OCI-LY3 (cell line): Measurements from ENCODE around the gene S1PR1.

Experiments used
- H2AFZ ChIP-seq: fragments of 200-600, 300-600 bp; shearing (Covaris generic); 2 replicates; pipeline ENCODE4 v1.6.0; 2014; ENCODE audit warnings: antibody characterized with exemption, low read depth, low read length
- H3K27ac ChIP-seq: fragments of 200-600, 300-600 bp; sonication (generic); 2 replicates; pipeline ENCODE4 v1.5.1; 2014; ENCODE audit warnings: mild to moderate bottlenecking, low read length, moderate library complexity, mixed read lengths
- H3K27me3 ChIP-seq: fragments of 200-600, 300-600 bp; sonication (generic); 2 replicates; pipeline ENCODE4 v1.6.1; 2014; ENCODE audit warnings: low read depth, low read length, mixed read lengths
- H3K36me3 ChIP-seq: fragments of 200-600, 300-600 bp; sonication (generic); replicated peaks from 2 replicates; pipeline ENCODE3; 2014; ENCODE audit warnings: low read depth, low read length, mixed read lengths
- H3K4me1 ChIP-seq: fragments of 300-600, 200-600 bp; sonication (generic); 2 replicates; pipeline ENCODE4 v1.6.1; 2014; ENCODE audit warnings: low read length, mixed read lengths
- H3K4me2 ChIP-seq: fragments of 200-600, 300-600 bp; sonication (generic); 2 replicates; pipeline ENCODE4 v1.6.1; 2014; ENCODE audit warnings: low read length, mixed read lengths
- H3K4me3 ChIP-seq: fragments of 300-600, 200-600 bp; sonication (generic); 2 replicates; pipeline ENCODE4 v1.5.1; 2014; ENCODE audit warnings: antibody characterized with exemption, mild to moderate bottlenecking, low read length, moderate library complexity
- H3K79me2 ChIP-seq: fragments of 300-600, 200-600 bp; shearing (Covaris generic); 2 replicates; pipeline ENCODE4 v1.6.1; 2014; ENCODE audit warnings: mild to moderate bottlenecking, low read length, mixed read lengths
- H3K9ac ChIP-seq: fragments of 300-600, 200-600 bp; shearing (Covaris generic); 2 replicates; pipeline ENCODE4 v1.6.0; 2014; ENCODE audit warnings: mild to moderate bottlenecking, low read length, moderate library complexity
- H3K9me3 ChIP-seq: fragments of 200-600, 300-600 bp; shearing (Covaris generic); 2 replicates; pipeline ENCODE4 v1.6.1; 2014; ENCODE audit warnings: low read length, mixed read lengths; ENCODE audit not compliant: insufficient read depth
- H4K20me1 ChIP-seq: fragments of 200-600, 300-600 bp; sonication (generic); 2 replicates; pipeline ENCODE4 v1.6.1; 2016; ENCODE audit warnings: low read length, mixed read lengths; ENCODE audit not compliant: insufficient read depth
- EZH2phosphoT487 ChIP-seq: fragments of 200-600 bp; shearing (Covaris generic); IDR thresholded peaks from 2 replicates; pipeline ENCODE4 v1.6.1; 2018; ENCODE audit warnings: antibody characterized with exemption, mixed run types, low read depth
- TF ChIP-seq, protein P1 (sequence below): fragments of 200-600, 300-600 bp; sonication (generic); IDR thresholded peaks from 2 replicates; pipeline ENCODE4 v1.5.1; 2014; ENCODE audit warnings: antibody characterized with exemption, low read length, low read depth

S1PR1 gene

DNA sequence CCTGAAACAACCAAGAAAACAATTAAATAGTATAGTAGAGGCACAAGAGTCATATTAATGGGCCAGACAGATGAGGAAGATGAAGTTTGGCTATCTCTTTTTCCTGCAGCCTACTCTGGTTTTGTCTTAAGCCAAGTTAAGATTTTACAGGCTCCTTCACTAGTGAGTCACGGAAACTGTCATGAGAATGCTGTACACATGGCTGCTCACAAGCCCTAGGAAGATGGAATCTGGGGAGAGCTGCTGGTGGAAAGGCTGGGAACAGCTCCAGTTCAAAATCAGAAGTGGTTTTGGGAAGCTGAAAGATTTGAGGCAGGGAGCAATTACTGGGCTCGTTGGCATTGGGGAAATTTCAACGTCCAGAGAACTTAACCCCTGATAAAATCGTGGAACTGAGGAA lies 46.4 kb upstream of the S1PR1 start:
- Histone ChIP-seq H3K9ac (no peak overlapping the region), H3K79me2 (no peaks in the 10 kb centered on the region), H3K36me3 (no peaks in the 10 kb centered on the region), H3K27ac (no peak overlapping the region), H3K4me3 (no peak overlapping the region), H3K4me1 (peaks cover 16% of the 10 kb centered on the region), H3K9me3 (no peaks in the 10 kb centered on the region), H4K20me1 (no peaks in the 10 kb centered on the region), H3K4me2 (peak overlapping the region; percentile 20; the same call in 1 of the 2 replicates), H3K27me3 (0 out of 2 replicates have a peak, but pooled peaks cover 4% of the 10 kb centered on the region), H2AFZ (no peak overlapping the region)
- TF ChIP-seq, protein P1, sequence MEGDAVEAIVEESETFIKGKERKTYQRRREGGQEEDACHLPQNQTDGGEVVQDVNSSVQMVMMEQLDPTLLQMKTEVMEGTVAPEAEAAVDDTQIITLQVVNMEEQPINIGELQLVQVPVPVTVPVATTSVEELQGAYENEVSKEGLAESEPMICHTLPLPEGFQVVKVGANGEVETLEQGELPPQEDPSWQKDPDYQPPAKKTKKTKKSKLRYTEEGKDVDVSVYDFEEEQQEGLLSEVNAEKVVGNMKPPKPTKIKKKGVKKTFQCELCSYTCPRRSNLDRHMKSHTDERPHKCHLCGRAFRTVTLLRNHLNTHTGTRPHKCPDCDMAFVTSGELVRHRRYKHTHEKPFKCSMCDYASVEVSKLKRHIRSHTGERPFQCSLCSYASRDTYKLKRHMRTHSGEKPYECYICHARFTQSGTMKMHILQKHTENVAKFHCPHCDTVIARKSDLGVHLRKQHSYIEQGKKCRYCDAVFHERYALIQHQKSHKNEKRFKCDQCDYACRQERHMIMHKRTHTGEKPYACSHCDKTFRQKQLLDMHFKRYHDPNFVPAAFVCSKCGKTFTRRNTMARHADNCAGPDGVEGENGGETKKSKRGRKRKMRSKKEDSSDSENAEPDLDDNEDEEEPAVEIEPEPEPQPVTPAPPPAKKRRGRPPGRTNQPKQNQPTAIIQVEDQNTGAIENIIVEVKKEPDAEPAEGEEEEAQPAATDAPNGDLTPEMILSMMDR = no peak
- no peak for TF ChIP-seq EZH2phosphoT487

DNA sequence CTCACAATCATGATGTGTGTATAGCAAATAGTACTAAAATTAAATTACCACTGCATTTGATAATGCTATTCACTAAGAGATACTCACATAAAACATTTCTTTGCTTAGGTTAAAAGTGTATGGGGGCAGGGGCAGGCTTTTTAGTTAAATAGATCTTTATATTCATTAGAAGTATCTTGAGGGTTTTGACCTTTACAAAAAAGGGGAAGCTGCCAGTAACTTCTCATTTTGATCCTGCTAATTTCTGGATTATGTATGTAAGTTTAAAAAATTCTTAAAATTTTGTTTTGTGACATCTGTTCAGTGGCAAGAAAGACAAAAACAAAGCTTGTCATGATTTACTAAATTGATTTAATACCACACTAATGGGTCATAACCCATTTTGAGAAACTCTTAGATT lies 45.8 kb upstream of the S1PR1 start:
- no peaks in the 10 kb centered on the region for H3K36me3 ChIP-seq
- peaks cover 7% of the 10 kb centered on the region; the same call in 1 of the 2 replicates for H3K27me3 ChIP-seq
- H3K79me2 ChIP-seq = no peaks in the 10 kb centered on the region
- no peak overlapping the region for H3K4me3 ChIP-seq
- no peaks in the 10 kb centered on the region for H4K20me1 ChIP-seq
- H3K9ac ChIP-seq = no peak overlapping the region
- peak overlapping the region; percentile 23 for H3K4me2 ChIP-seq
- no peak for TF ChIP-seq EZH2phosphoT487
- TF ChIP-seq, protein P1 = no peak
- H3K4me1 ChIP-seq = peaks cover 16% of the 10 kb centered on the region
- no peaks in the 10 kb centered on the region for H3K9me3 ChIP-seq
- H3K27ac ChIP-seq = no peak overlapping the region
- H2AFZ ChIP-seq = no peak overlapping the region

DNA sequence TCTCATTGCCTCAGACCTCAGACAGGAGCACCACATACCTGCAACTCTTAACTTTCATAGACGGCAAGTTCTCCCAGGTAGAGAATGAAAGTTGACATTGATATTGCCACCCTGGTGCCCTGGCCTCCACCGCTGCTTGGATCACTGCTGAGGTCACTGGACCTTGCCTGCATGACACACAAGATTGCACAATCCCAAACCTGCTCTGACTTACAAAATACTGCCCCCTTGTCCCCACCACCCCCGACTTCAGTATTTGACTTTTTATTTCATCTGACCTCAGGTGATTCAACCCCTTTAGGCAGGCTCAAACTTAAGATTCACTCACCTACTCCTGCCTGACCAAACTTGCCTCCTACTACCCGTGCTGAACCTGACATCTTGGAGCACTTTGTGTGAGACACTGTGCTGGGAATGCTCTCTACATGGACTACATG lies 43.1 kb upstream of the S1PR1 start:
- no peaks in the 10 kb centered on the region for H3K9me3 ChIP-seq
- no peak overlapping the region for H3K4me2 ChIP-seq
- no peak overlapping the region for H3K27ac ChIP-seq
- H3K36me3 ChIP-seq = no peaks in the 10 kb centered on the region
- H3K4me1 ChIP-seq = peaks cover 19% of the 10 kb centered on the region
- no peaks in the 10 kb centered on the region for H3K79me2 ChIP-seq
- H3K9ac ChIP-seq = no peak overlapping the region
- no peaks in the 10 kb centered on the region for H4K20me1 ChIP-seq
- TF ChIP-seq EZH2phosphoT487 = no peak
- TF ChIP-seq, protein P1 = no peak
- H3K4me3 ChIP-seq = no peak overlapping the region
- peaks cover 8% of the 10 kb centered on the region; the same call in 1 of the 2 replicates for H3K27me3 ChIP-seq
- no peak overlapping the region for H2AFZ ChIP-seq

DNA sequence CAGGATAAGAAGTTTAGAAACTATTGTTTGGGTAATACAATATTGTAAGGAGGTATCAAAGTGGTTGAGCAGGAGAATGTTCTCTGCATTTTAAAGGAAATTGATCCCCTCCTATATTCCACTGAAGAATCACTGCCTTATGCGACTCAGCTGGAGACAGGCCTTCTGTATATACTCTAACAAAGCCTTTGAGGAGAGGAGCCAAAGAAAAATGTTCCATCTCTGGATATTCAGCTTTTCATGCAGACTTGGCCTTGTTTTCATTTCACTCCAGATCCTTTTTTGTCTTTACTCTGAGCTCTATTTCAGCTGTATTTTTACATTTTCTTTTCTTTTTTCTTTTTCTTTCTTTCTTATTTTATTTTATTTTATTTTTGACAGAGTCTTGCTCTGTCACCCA lies 42.1 kb upstream of the S1PR1 start:
- TF ChIP-seq, protein P1 = no peak
- no peak for TF ChIP-seq EZH2phosphoT487
- Histone ChIP-seq H3K4me2 (no peak overlapping the region), H3K27me3 (peaks cover 8% of the 10 kb centered on the region; the same call in 1 of the 2 replicates), H3K79me2 (no peaks in the 10 kb centered on the region), H3K9ac (no peak overlapping the region), H4K20me1 (no peaks in the 10 kb centered on the region), H3K4me1 (peaks cover 28% of the 10 kb centered on the region), H3K27ac (no peak overlapping the region), H3K4me3 (no peak overlapping the region), H3K9me3 (no peaks in the 10 kb centered on the region), H2AFZ (no peak overlapping the region), H3K36me3 (no peaks in the 10 kb centered on the region)
